Right lobe of liver (tissue), 6 donors: ENCODE results near the gene STK10. TPM values are rescaled to one million over a fixed set of nuclear protein-coding genes. Genes with fewer than 3 reads are reported as not detected.
"Not testable (repeated sequence)": the region's sequence is repeated elsewhere in the genome, so short reads cannot be mapped to it uniquely, and the experiment has no call there.

ENCODE experiments used
- ATAC-seq, 4 donors: fragments of 200-7000 bp; cut with Tn5 transposase; one replicate each; pipeline ENCODE4 v1.9.1; 2020; ENCODE audit warnings: mild to moderate bottlenecking in 4 of 4, moderate library complexity in 4 of 4
- DNase-seq, 3 donors: peaks; one replicate each; pipeline ENCODE4 v3.0.0-alpha.2; 2020
- H3K27ac ChIP-seq, 3 donors: fragments of 200-600 bp; one replicate each; pipeline ENCODE4 v1.8.0; 2022
- H3K27me3 ChIP-seq, 2 donors: fragments of 200-600 bp; one replicate each; pipeline ENCODE4 v1.8.0; 2022
- H3K36me3 ChIP-seq, 4 donors: fragments of 200-600 bp; sonication (generic) in 1 of 4; one replicate each; pipeline versions ENCODE4 v1.5.1 to v1.8.0; 2017 to 2022; ENCODE audit warnings: control low read depth in 1 of 4
- H3K4me1 ChIP-seq, 4 donors: fragments of 200-600 bp; sonication (generic) in 1 of 4; one replicate each; pipeline versions ENCODE4 v1.5.1 to v1.8.0; 2017 to 2022; ENCODE audit warnings: control low read depth in 1 of 4
- H3K4me3 ChIP-seq, 3 donors: fragments of 200-600 bp; one replicate each; pipeline ENCODE4 v1.8.0; 2022
- H3K9me3 ChIP-seq, 4 donors: fragments of 200-600 bp; sonication (generic) in 1 of 4; one replicate each; pipeline versions ENCODE4 v1.5.1 to v1.8.0; 2017 to 2022; ENCODE audit warnings: control low read depth in 1 of 4
- CTCF ChIP-seq, 4 donors: fragments of 200-600 bp in 3 of 4; fragments of 450-650 bp in 1 of 4; IDR thresholded peaks; one replicate each; pipeline versions ENCODE4 v1.5.1 to v1.8.0; 2016 to 2022; ENCODE audit warnings: antibody characterized with exemption in 4 of 4, mild to moderate bottlenecking in 2 of 4
- POLR2A ChIP-seq: fragments of 450-650 bp; IDR thresholded peaks from one replicate; pipeline ENCODE4 v1.6.1; 2017; ENCODE audit warnings: antibody characterized with exemption, mild to moderate bottlenecking
- WGBS: methylation state at CpG from one replicate; pipeline ENCODE4 v1.1.6; 2018; ENCODE audit warnings: low coverage, low lambda C conversion rate; ENCODE audit not compliant: insufficient coverage; ENCODE audit errors: missing lambda C conversion rate; 5-methylcytosine and 5-hydroxymethylcytosine counted together
- intact Hi-C, 2 donors: fragments of 100-400 bp; cut with DNase I; formaldehyde crosslinking; loops; one replicate each; pipeline versions ENCODE4 v1.11.2 to v1.14.1; 2022
- total RNA-seq, 6 experiments: library from RNA; depleted of rRNA in 2 of 6; stranded (reverse); fragments of >200 nt in 2 of 6; fragmentation: NEBNext Ultra II Directional in 3 of 6; extraction: Animal tissue kit (Norgen Biotek cat#: 25700) in 3 of 6; gene quantifications; one replicate each; pipeline versions ENCODE4 v1.1.0 to v1.2.4, GENCODE V29; 2016 to 2023
- donor health status: DM: no; HTN: yes; CAD: no.
- donor health status: DM: no; HTN: no; CAD: no.
- donor health status: DM: no; HTN: no; CAD: no.
- donor health status: DM: no; HTN: yes; CAD: no.
- donor health status: DM: no; HTN: yes; CAD: no.

The STK10 gene
- total RNA-seq, 6 experiments from 2014 or later, result 6.9 to 27.4 (median 9.0) TPM

- no peak for ATAC-seq
- no peak for TF ChIP-seq CTCF (IDR thresholded peaks at IDR 0.05)
- no peak for TF ChIP-seq POLR2A
- intact Hi-C loops, result no loop called here
These were observed 12.5 kb upstream of the STK10 start for GRCh38 chr5:172200476-172200875.

GRCh38 chr5:172199446-172199845 lies 11.4 kb upstream of the STK10 start:
- Histone ChIP-seq H3K27ac (no peak overlapping the region), H3K4me3 (no peak overlapping the region), H3K27me3 (no peaks in the 10 kb centered on the region), H3K4me1 (no peaks in the 10 kb centered on the region), H3K36me3 (no peaks in the 10 kb centered on the region), H3K9me3 (no peaks in the 10 kb centered on the region)
- 63% methylated on average over 9 of the region's 10 CpGs for WGBS
- no peak for DNase-seq
- no peak for ATAC-seq
- TF ChIP-seq CTCF (IDR thresholded peaks at IDR 0.05) (no peak), POLR2A (no peak)
- intact Hi-C loops, result no loop called here

More at GRCh38 chr5:172200476-172200875, 12.5 kb upstream of the STK10 start:
- Histone ChIP-seq H3K27ac (no peak overlapping the region), H3K36me3 (no peaks in the 10 kb centered on the region), H3K9me3 (no peaks in the 10 kb centered on the region), H3K27me3 (no peaks in the 10 kb centered on the region), H3K4me1 (no peaks in the 10 kb centered on the region), H3K4me3 (no peak overlapping the region)
- 73% methylated on average over 6 of the region's 6 CpGs for WGBS
- DNase-seq, result no peak

- H3K27me3 ChIP-seq, DNase-seq, H3K4me3 ChIP-seq, H3K27ac ChIP-seq, H3K4me1 ChIP-seq, H3K36me3 ChIP-seq, H3K9me3 ChIP-seq, ATAC-seq, intact Hi-C loops: not testable (repeated sequence)
- WGBS, result 80% methylated on average over 4 of the region's 4 CpGs
These were observed 9.8 kb upstream of the STK10 start for GRCh38 chr5:172197775-172198174.

GRCh38 chr5:172194985-172195774 lies 7.2 kb upstream of the STK10 start:
- Histone ChIP-seq H3K4me3 (no peak overlapping the region), H3K4me1 (no peaks in the 10 kb centered on the region), H3K27me3 (no peaks in the 10 kb centered on the region), H3K9me3 (no peaks in the 10 kb centered on the region), H3K27ac (no peak overlapping the region), H3K36me3 (no peaks in the 10 kb centered on the region)
- WGBS, result 60% methylated on average over 6 of the region's 6 CpGs
- ATAC-seq (no peak), DNase-seq (no peak)
- intact Hi-C loops, result no loop called here
- TF ChIP-seq POLR2A, result no peak
- TF ChIP-seq CTCF (IDR thresholded peaks at IDR 0.05), result no peak

GRCh38 chr5:172193872-172194271 lies 5.8 kb upstream of the STK10 start, which contains the start of gene EFCAB9:
EFCAB9 (plus strand) TSS chr5:172194172; CDS start chr5:172194173, 1 bp downstream.
- no peak for DNase-seq
- intact Hi-C loops, result no loop called here
- no peak within 1 kb of the TSS for H3K27ac ChIP-seq
- no peak within 1 kb of the TSS for H3K4me3 ChIP-seq
- no peaks in the 10 kb centered on the region for H3K9me3 ChIP-seq
- H3K36me3 ChIP-seq, result no peaks in the 10 kb centered on the region
- no peaks in the 10 kb centered on the region for H3K27me3 ChIP-seq
- no peaks in the 10 kb centered on the region for H3K4me1 ChIP-seq
- 64% methylated on average over 6 of the region's 6 CpGs for WGBS
- no peak for TF ChIP-seq POLR2A
- no peak for TF ChIP-seq CTCF (IDR thresholded peaks at IDR 0.05)
- ATAC-seq, result no peak
